ENCODE data around the gene TRIP12.

- TF ChIP-seq CTCF (IDR thresholded peaks at IDR 0.05): no peak
- no peak for TF ChIP-seq POLR2A (IDR thresholded peaks at IDR 0.05)
These were observed 63.5 kb downstream of the TRIP12 start for GRCh38 chr2:229858351-229858750.

All from prostate gland (tissue), 2 donors.